ENCODE measurements around the gene GALNT13. TPM values are rescaled to one million over a fixed set of nuclear protein-coding genes. Genes with fewer than 3 reads are reported as not detected.
A peak's percentile ranks its signal among the peaks of the same experiment; 100 is the strongest.

Gene GALNT13
- total RNA-seq, 1 experiment from 2014 or later: 0.75 TPM

GRCh38 chr2:154477319-154477718 is 605.6 kb downstream of the GALNT13 start:
- no peak for DNase-seq (ENCODE audit: low read depth)

- DNase-seq (ENCODE audit: low read depth): no peak
Measured at GRCh38 chr2:154480521-154480920, 608.8 kb downstream of the GALNT13 start.

- no peak for DNase-seq (ENCODE audit: low read depth)
Measured at GRCh38 chr2:154481336-154481735, 609.6 kb downstream of the GALNT13 start.

GRCh38 chr2:154484338-154485099 is 612.8 kb downstream of the GALNT13 start:
- peak; percentile 29 for DNase-seq (ENCODE audit: low read depth)

GRCh38 chr2:154488801-154489200 is 617.1 kb downstream of the GALNT13 start:
- no peak for DNase-seq (ENCODE audit: low read depth)

GRCh38 chr2:154489266-154489858 is 617.6 kb downstream of the GALNT13 start:
- peak; percentile 44 for DNase-seq (ENCODE audit: low read depth)

GRCh38 chr2:154490530-154490929 is 618.8 kb downstream of the GALNT13 start:
- no peak for DNase-seq (ENCODE audit: low read depth)

- no peak for DNase-seq (ENCODE audit: low read depth)
Measured at GRCh38 chr2:154495455-154495868, 623.7 kb downstream of the GALNT13 start.

- no peak for DNase-seq (ENCODE audit: low read depth)
Measured at GRCh38 chr2:154497019-154497418, 625.3 kb downstream of the GALNT13 start.

All from LHCN-M2 (cell line).